GM23338 (cell line): ENCODE data around the gene SLC17A6. TPM values are rescaled to one million over a fixed set of nuclear protein-coding genes. Genes with fewer than 3 reads are reported as not detected.

Experiments used
- ATAC-seq: fragments of 200-7000 bp; cut with Tn5 transposase; 3 replicates; pipeline ENCODE4 v1.9.1; 2020
- DNase-seq: peaks from one replicate; pipeline ENCODE4 v3.0.0-alpha.2; 2015; ENCODE audit warnings: low spot score
- H2AFZ ChIP-seq: fragments of 200-600 bp; sonication (generic); 2 replicates; pipeline ENCODE4 v1.8.0; 2016; ENCODE audit warnings: antibody characterized with exemption, mild to moderate bottlenecking, moderate library complexity
- H3F3A ChIP-seq: fragments of 200-600 bp; sonication (generic); replicated peaks from 2 replicates; pipeline ENCODE4 v1.8.0; 2017; ENCODE audit warnings: antibody characterized with exemption, mixed run types, low read depth
- H3K27ac ChIP-seq: fragments of 200-600 bp; sonication (generic); 2 replicates; pipeline ENCODE4 v1.6.1; 2016; ENCODE audit warnings: low read depth
- H3K27me3 ChIP-seq: fragments of 200-600 bp; sonication (generic); 2 replicates; pipeline ENCODE4 v1.8.0; 2016; ENCODE audit warnings: mild to moderate bottlenecking, mixed run types, moderate library complexity; ENCODE audit not compliant: insufficient read depth
- H3K36me3 ChIP-seq: fragments of 200-600 bp; sonication (generic); 2 replicates; pipeline ENCODE4 v1.8.0; 2016; ENCODE audit warnings: mild to moderate bottlenecking; ENCODE audit not compliant: insufficient read depth
- H3K4me1 ChIP-seq: fragments of 200-600 bp; sonication (generic); 2 replicates; pipeline ENCODE4 v1.8.0; 2016; ENCODE audit warnings: mild to moderate bottlenecking, moderate library complexity; ENCODE audit not compliant: insufficient read depth
- H3K4me2 ChIP-seq: fragments of 200-600 bp; sonication (generic); 2 replicates; pipeline ENCODE4 v1.7.1; 2017; ENCODE audit warnings: mixed run types
- H3K4me3 ChIP-seq: fragments of 200-600 bp; sonication (generic); 2 replicates; pipeline ENCODE4 v1.6.1; 2016; ENCODE audit warnings: mixed run types
- H3K79me2 ChIP-seq: fragments of 200-600 bp; sonication (generic); replicated peaks from 2 replicates; pipeline ENCODE4 v1.8.0; 2017; ENCODE audit warnings: mild to moderate bottlenecking; ENCODE audit not compliant: insufficient read depth
- H3K9me2 ChIP-seq: fragments of 200-600 bp; sonication (generic); 2 replicates; pipeline ENCODE4 v1.8.0; 2017; ENCODE audit not compliant: insufficient read depth
- H4K20me1 ChIP-seq: fragments of 200-600 bp; sonication (generic); replicated peaks from 2 replicates; pipeline ENCODE4 v1.8.0; 2017; ENCODE audit warnings: mild to moderate bottlenecking; ENCODE audit not compliant: insufficient read depth
- H3K27ac Mint-ChIP-seq: 2 replicates; pipeline ENCODE4 v1.8.0; 2020; ENCODE audit warnings: inconsistent platforms, mild to moderate bottlenecking, moderate library complexity, mixed read lengths
- H3K27me3 Mint-ChIP-seq: 3 replicates; pipeline ENCODE4 v1.8.0; 2022; ENCODE audit warnings: low read depth, mild to moderate bottlenecking, moderate library complexity, mixed read lengths, inconsistent platforms; ENCODE audit not compliant: insufficient read depth, poor library complexity
- H3K36me3 Mint-ChIP-seq: 3 replicates; pipeline ENCODE4 v1.8.0; 2021; ENCODE audit warnings: low read depth, mild to moderate bottlenecking, inconsistent platforms, moderate library complexity, mixed read lengths
- H3K4me1 Mint-ChIP-seq: 3 replicates; pipeline ENCODE4 v1.8.0; 2020; ENCODE audit warnings: mild to moderate bottlenecking, inconsistent platforms, mixed read lengths
- H3K4me3 Mint-ChIP-seq: 3 replicates; pipeline ENCODE4 v1.8.0; 2021; ENCODE audit warnings: moderate library complexity, mild to moderate bottlenecking, inconsistent platforms, mixed read lengths
- H3K9me3 Mint-ChIP-seq: 3 replicates; pipeline ENCODE4 v1.8.0; 2020; ENCODE audit warnings: moderate library complexity, mild to moderate bottlenecking, inconsistent platforms, mixed read lengths
- CREB1 ChIP-seq: fragments of 250-450 bp; sonication (Bioruptor Pico); IDR thresholded peaks from 2 replicates; pipeline ENCODE4 v1.5.0; 2020; ENCODE audit warnings: low read depth, mild to moderate bottlenecking, moderate library complexity
- CTCF ChIP-seq, 2 experiments: fragments of 200-600 bp in 1 of 2; sonication (generic) in 1 of 2; conservative IDR thresholded peaks; 2 replicates each; pipeline versions ENCODE4 v1.5.1 to v1.6.1; 2016 to 2017; ENCODE audit warnings: antibody characterized with exemption in 2 of 2, low read depth in 2 of 2, mild to moderate bottlenecking in 2 of 2, moderate library complexity in 1 of 2
- EZH2 ChIP-seq: fragments of 200-600 bp; sonication (generic); IDR thresholded peaks from one replicate; pipeline ENCODE4 v1.8.0; 2017; ENCODE audit warnings: antibody characterized with exemption, mild to moderate bottlenecking, low read depth; ENCODE audit not compliant: unreplicated experiment
- EZH2phosphoT487 ChIP-seq: fragments of 200-600 bp; sonication (generic); IDR thresholded peaks from one replicate; pipeline ENCODE4 v1.8.1; 2018; ENCODE audit warnings: antibody characterized with exemption; ENCODE audit not compliant: unreplicated experiment
- JUNB ChIP-seq: IDR thresholded peaks from one replicate; pipeline ENCODE4 v1.6.1; 2016; ENCODE audit warnings: antibody characterized with exemption; ENCODE audit not compliant: unreplicated experiment
- NANOG ChIP-seq: IDR thresholded peaks from 2 replicates; pipeline ENCODE4 v1.6.1; 2016; ENCODE audit warnings: antibody characterized with exemption, borderline replicate concordance
- POLR2AphosphoS5 ChIP-seq: IDR thresholded peaks from 2 replicates; pipeline ENCODE4 v1.6.1; 2016; ENCODE audit warnings: antibody characterized with exemption, low read depth
- STAT1 ChIP-seq: IDR thresholded peaks from one replicate; pipeline ENCODE4 v1.6.1; 2016; ENCODE audit warnings: antibody characterized with exemption; ENCODE audit not compliant: unreplicated experiment
- ZNF114 ChIP-seq: fragments of 250-450 bp; sonication (Bioruptor Pico); IDR thresholded peaks from 2 replicates; pipeline ENCODE4 v1.5.0; 2020; ENCODE audit warnings: mild to moderate bottlenecking, moderate library complexity
- ZNF331 ChIP-seq: fragments of 250-450 bp; sonication (Bioruptor Pico); IDR thresholded peaks from 2 replicates; pipeline ENCODE4 v1.5.0; 2020; ENCODE audit warnings: low read depth, mild to moderate bottlenecking, moderate library complexity
- ZNF462 ChIP-seq: fragments of 250-450 bp; sonication (Bioruptor Pico); IDR thresholded peaks from 2 replicates; pipeline ENCODE4 v1.5.0; 2020; ENCODE audit warnings: mild to moderate bottlenecking, moderate library complexity
- polyA plus RNA-seq: library from polyadenylated mRNA; unstranded; fragments of >200 nt; fragmentation: Nextera tagmentation; extraction: Ambion mirVana; gene quantifications from 2 replicates; pipeline ENCODE4 v1.2.1, GENCODE V29; 2016
- total RNA-seq: library from RNA; depleted of rRNA; stranded (reverse); fragments of >200 nt; shearing (Covaris generic); gene quantifications from 2 replicates; pipeline ENCODE4 v1.2.3, GENCODE V29; 2014

SLC17A6 gene
- total and polyA plus RNA-seq, 2 experiments from 2014 or later = 0.31 TPM

DNA sequence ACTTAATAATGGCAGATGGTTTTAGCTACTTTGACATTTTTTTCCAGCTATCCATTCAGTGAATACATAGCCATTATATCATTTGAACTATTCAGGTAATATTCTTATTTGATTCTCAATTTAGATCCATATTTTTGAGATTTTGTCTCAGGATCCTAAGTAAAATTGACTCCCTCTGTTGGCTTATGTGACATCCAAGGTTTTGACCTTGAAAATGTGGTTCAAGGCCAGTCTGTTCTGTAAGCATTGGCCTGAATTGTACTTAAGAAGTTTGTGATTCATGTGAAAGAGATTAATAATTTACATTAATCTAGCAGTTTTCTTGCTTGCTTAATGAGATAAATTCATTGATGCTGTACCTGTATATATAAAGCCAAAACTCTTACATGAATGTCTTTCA is 1.6 kb upstream of the SLC17A6 start:
- Mint-ChIP-seq H3K9me3 (no peaks in the 10 kb centered on the region), H3K4me1 (peaks cover 62% of the 10 kb centered on the region), H3K36me3 (no peaks in the 10 kb centered on the region), H3K27me3 (peaks cover 19% of the 10 kb centered on the region), H3K4me3 (no peak overlapping the region), H3K27ac (no peak overlapping the region)
- no peaks in the 10 kb centered on the region for H3K79me2 ChIP-seq
- no peaks in the 10 kb centered on the region for H4K20me1 ChIP-seq
- DNase-seq (no peak), ATAC-seq (no peak)
- peaks cover 53% of the 10 kb centered on the region for H3K4me1 ChIP-seq
- H3F3A ChIP-seq = peaks cover 19% of the 10 kb centered on the region; the same call in 1 of the 2 replicates
- H3K9me2 ChIP-seq = no peaks in the 10 kb centered on the region
- no peaks in the 10 kb centered on the region for H3K36me3 ChIP-seq
- H3K4me2 ChIP-seq = no peak overlapping the region
- H3K4me3 ChIP-seq = no peak overlapping the region
- H2AFZ ChIP-seq = no peak overlapping the region
- H3K27me3 ChIP-seq = peaks cover 44% of the 10 kb centered on the region
- TF ChIP-seq ZNF331 (CRISPR knock-in tag) = no peak
- no peak overlapping the region for H3K27ac ChIP-seq

- no peaks in the 10 kb centered on the region for H4K20me1 ChIP-seq
Measured at GRCh38 chr11:22339611-22340010, 1.4 kb downstream of the SLC17A6 start.

More at GRCh38 chr11:22339611-22340010, 1.4 kb downstream of the SLC17A6 start:
- H3K27ac ChIP-seq = no peak overlapping the region
- no peaks in the 10 kb centered on the region for H3K36me3 Mint-ChIP-seq
- H3K4me3 ChIP-seq = peak overlapping the region; percentile 65
- no peak for TF ChIP-seq CREB1
- TF ChIP-seq NANOG = no peak
- no peak for TF ChIP-seq EZH2
- no peak for TF ChIP-seq JUNB
- TF ChIP-seq STAT1 = no peak
- no peak for TF ChIP-seq ZNF114 (CRISPR knock-in tag)
- no peak for TF ChIP-seq POLR2AphosphoS5
- no peak for TF ChIP-seq EZH2phosphoT487
- TF ChIP-seq CTCF (conservative IDR thresholded peaks at IDR 0.05; ENCODE audit: low read depth in 2 of 2) = no peak
- no peak for TF ChIP-seq ZNF462 (CRISPR knock-in tag)
- no peak overlapping the region for H3K27ac Mint-ChIP-seq
- no peaks in the 10 kb centered on the region for H3K79me2 ChIP-seq
- ATAC-seq (no peak), DNase-seq (peak; percentile 29)
- peaks cover 74% of the 10 kb centered on the region for H3K27me3 ChIP-seq
- no peaks in the 10 kb centered on the region for H3K9me3 Mint-ChIP-seq
- H3K4me1 ChIP-seq = peaks cover 61% of the 10 kb centered on the region
- H3K4me2 ChIP-seq = peak overlapping the region; percentile 86
- peaks cover 47% of the 10 kb centered on the region for H3K27me3 Mint-ChIP-seq
- H3K9me2 ChIP-seq = no peaks in the 10 kb centered on the region
- H2AFZ ChIP-seq = no peak overlapping the region
- no peaks in the 10 kb centered on the region for H3K36me3 ChIP-seq
- peaks cover 23% of the 10 kb centered on the region; the same call in 1 of the 2 replicates for H3F3A ChIP-seq
- H3K4me3 Mint-ChIP-seq = peak overlapping the region; percentile 76
- H3K4me1 Mint-ChIP-seq = peaks cover 71% of the 10 kb centered on the region
